HCT116 (cell line): ENCODE measurements around the gene TADA2B.

Experiments
- CTCF ChIP-seq, 3 experiments: fragments of 200-600 bp in 1 of 3; sonication (generic) in 1 of 3; IDR thresholded peaks in 2 of 3; conservative IDR thresholded peaks in 1 of 3; 2 replicates each; pipeline ENCODE4 v1.5.1; 2012 to 2017; ENCODE audit warnings: low read depth in 2 of 3, low read length in 2 of 3, antibody characterized with exemption in 1 of 3, borderline replicate concordance in 1 of 3, control low read depth in 1 of 3, mild to moderate bottlenecking in 1 of 3, mixed read lengths in 1 of 3, mixed run types in 1 of 3, moderate library complexity in 1 of 3; ENCODE audit not compliant: insufficient read depth in 1 of 3
- ELF1 ChIP-seq: IDR thresholded peaks from 2 replicates; pipeline ENCODE4 v1.6.1; 2012; ENCODE audit warnings: low read depth, borderline replicate concordance

- no peak for TF ChIP-seq ELF1
- no peak for TF ChIP-seq CTCF (IDR thresholded peaks at IDR 0.05 in 2 of 3, conservative IDR thresholded peaks at IDR 0.05 in 1 of 3; ENCODE audit: borderline replicate concordance in 1 of 3, insufficient read depth in 1 of 3, low read depth in 2 of 3, low read length in 2 of 3)
Measured at GRCh38 chr4:7078025-7078424, 34.9 kb downstream of the TADA2B start.
